ENCODE results near the gene ZNF274.
"Not testable (repeated sequence)": the region's sequence is repeated elsewhere in the genome, so short reads cannot be mapped to it uniquely, and the experiment has no call there.

DNA sequence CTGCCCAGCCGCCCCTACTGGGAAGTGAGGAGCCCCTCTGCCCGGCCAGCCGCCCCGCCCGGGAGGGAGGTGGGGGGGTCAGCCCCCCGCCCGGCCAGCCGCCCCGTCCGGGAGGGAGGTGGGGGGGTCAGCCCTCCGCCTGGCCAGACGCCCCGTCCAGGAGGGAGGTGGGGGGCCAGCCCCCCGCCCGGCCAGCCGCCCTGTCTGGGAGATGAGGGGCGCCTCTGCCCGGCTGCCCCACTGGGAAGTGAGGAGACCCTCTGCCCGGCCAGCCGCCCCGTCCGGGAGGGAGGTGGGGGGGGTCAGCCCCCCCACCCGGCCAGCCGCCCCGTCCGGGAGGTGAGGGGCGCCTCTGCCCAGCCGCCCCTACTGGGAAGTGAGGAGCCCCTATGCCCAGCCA is 35.4 kb upstream of the ZNF274 start:
- not testable (repeated sequence) for TF ChIP-seq RAD21 (IDR thresholded peaks at IDR 0.05; ENCODE audit: low read length); CTCF (IDR thresholded peaks at IDR 0.05); RFX5 (IDR thresholded peaks at IDR 0.05; ENCODE audit: low read length); POLR2AphosphoS5 (IDR thresholded peaks at IDR 0.05; ENCODE audit: low read depth, low read length); REST (IDR thresholded peaks at IDR 0.05; ENCODE audit: low read depth, low read length); CHD2 (IDR thresholded peaks at IDR 0.05; ENCODE audit: low read length, partially characterized antibody)
